H1 (cell line): Measurements from ENCODE around the gene ZYX.

Experiments
- BRCA1 ChIP-seq: IDR thresholded peaks from 2 replicates; pipeline ENCODE4 v1.6.1; 2012; ENCODE audit warnings: low read depth, low read length, improper control_type of control experiment
- CBX5 ChIP-seq: fragments of 300-800, 300-1000 bp; sonication (generic); IDR thresholded peaks from 2 replicates; pipeline ENCODE4 v1.7.1; 2016; ENCODE audit warnings: antibody characterized with exemption, low read length, low read depth
- CTCF ChIP-seq, 3 experiments: IDR thresholded peaks; 1 replicate in 2 of 3; 2 replicates in 1 of 3; pipeline versions ENCODE4 v1.5.1 to v1.6.1; 2011; ENCODE audit warnings: low read length in 3 of 3, mild to moderate bottlenecking in 3 of 3, inconsistent platforms in 2 of 3, low read depth in 1 of 3, moderate library complexity in 1 of 3; ENCODE audit not compliant: insufficient read depth in 1 of 3; ENCODE audit errors: control extremely low read depth in 1 of 3
- MAX ChIP-seq: IDR thresholded peaks from 2 replicates; pipeline ENCODE4 v1.6.1; 2012; ENCODE audit warnings: inconsistent platforms
- RAD21 ChIP-seq, 2 experiments: IDR thresholded peaks in 1 of 2; conservative IDR thresholded peaks in 1 of 2; 2 replicates each; pipeline ENCODE4 v1.6.1; 2011; ENCODE audit warnings: low read depth in 2 of 2, low read length in 2 of 2, improper control_type of control experiment in 1 of 2, inconsistent platforms in 1 of 2, mild to moderate bottlenecking in 1 of 2, moderate library complexity in 1 of 2
- ZNF274 ChIP-seq: IDR thresholded peaks from 2 replicates; pipeline ENCODE4 v1.7.0; 2012; ENCODE audit warnings: low read length, borderline replicate concordance; ENCODE audit errors: extremely low read depth

- TF ChIP-seq RAD21 (IDR thresholded peaks at IDR 0.05 in 1 of 2, conservative IDR thresholded peaks at IDR 0.05 in 1 of 2; ENCODE audit: low read depth in 2 of 2, low read length in 2 of 2) (no peak), CTCF (IDR thresholded peaks at IDR 0.05; ENCODE audit: control extremely low read depth in 1 of 3, insufficient read depth in 1 of 3, low read depth in 1 of 3, low read length in 3 of 3) (no peak), CBX5 (no peak), BRCA1 (no peak), ZNF274 (no peak), MAX (no peak)
Observed at GRCh38 chr7:143399151-143399550, 18.0 kb downstream of the ZYX start.
